ENCODE results near the gene TMEM82.

TMEM82 gene

GRCh38 chr1:15718199-15718601 lies 24.1 kb upstream of the TMEM82 start:
- ChIA-PET POLR2A (no interaction called here), CTCF (no interaction called here)
- no peak for TF ChIP-seq HDGF (IDR thresholded peaks at IDR 0.05; ENCODE audit: borderline replicate concordance)
- TF ChIP-seq PKNOX1 (IDR thresholded peaks at IDR 0.05) = no peak
- DNase-seq (ENCODE audit: extremely low spot score) = no peak

GRCh38 chr1:15719381-15720120 lies 22.7 kb upstream of the TMEM82 start:
- TF ChIP-seq TARDBP (IDR thresholded peaks at IDR 0.05) = no peak
- CTCF ChIA-PET = interaction anchor here (1.1 kb wide), 1 partner anchor 22 kb away, joined by 3 read pairs; no protein-coding TSS in a partner anchor
- DNase-seq (ENCODE audit: extremely low spot score) = no peak
- POLR2A ChIA-PET = no interaction called here

GRCh38 chr1:15720861-15721260 lies 21.4 kb upstream of the TMEM82 start:
- ChIA-PET CTCF (interaction anchor here (1.1 kb wide), 2 partner anchors 16 to 20 kb away, joined by 3 to 4 read pairs; no protein-coding TSS in a partner anchor), POLR2A (no interaction called here)
- DNase-seq (ENCODE audit: extremely low spot score) = no peak
- TF ChIP-seq CTBP1 (IDR thresholded peaks at IDR 0.05; ENCODE audit: borderline replicate concordance) (no peak), FOXA1 (IDR thresholded peaks at IDR 0.05) (no peak), TARDBP (IDR thresholded peaks at IDR 0.05) (no peak), FOXK2 (IDR thresholded peaks at IDR 0.05) (no peak), LEF1 (IDR thresholded peaks at IDR 0.05; ENCODE audit: borderline replicate concordance) (no peak)

- TF ChIP-seq SUZ12 (IDR thresholded peaks at IDR 0.05) (no peak), BHLHE40 (IDR thresholded peaks at IDR 0.05; ENCODE audit: borderline replicate concordance) (no peak), TARDBP (IDR thresholded peaks at IDR 0.05) (no peak), NFRKB (IDR thresholded peaks at IDR 0.05) (no peak), ZNF384 (IDR thresholded peaks at IDR 0.05) (no peak), PKNOX1 (IDR thresholded peaks at IDR 0.05) (no peak), FOXM1 (IDR thresholded peaks at IDR 0.05; ENCODE audit: borderline replicate concordance) (no peak), CTBP1 (IDR thresholded peaks at IDR 0.05; ENCODE audit: borderline replicate concordance) (no peak), L3MBTL2 (conservative IDR thresholded peaks at IDR 0.05) (no peak), HDGF (IDR thresholded peaks at IDR 0.05; ENCODE audit: borderline replicate concordance) (no peak), ARNT (IDR thresholded peaks at IDR 0.05) (no peak), LEF1 (IDR thresholded peaks at IDR 0.05; ENCODE audit: borderline replicate concordance) (no peak), FOXA1 (IDR thresholded peaks at IDR 0.05) (no peak), FOXK2 (IDR thresholded peaks at IDR 0.05) (no peak), SP1 (IDR thresholded peaks at IDR 0.05) (no peak), ELF4 (IDR thresholded peaks at IDR 0.05) (no peak)
- POLR2A ChIA-PET = no interaction called here
- DNase-seq (ENCODE audit: extremely low spot score) = no peak
- CTCF ChIA-PET = interaction anchor here (1.7 kb wide), 1 partner anchor 19 kb away, joined by 5 read pairs; no protein-coding TSS in a partner anchor
Measured at GRCh38 chr1:15722411-15722810, 19.9 kb upstream of the TMEM82 start.

- ChIA-PET POLR2A (no interaction called here), CTCF (interaction anchor here (1.7 kb wide), 1 partner anchor 18 kb away, joined by 5 read pairs; no protein-coding TSS in a partner anchor)
- no peak for DNase-seq (ENCODE audit: extremely low spot score)
- no peak for TF ChIP-seq HDGF (IDR thresholded peaks at IDR 0.05; ENCODE audit: borderline replicate concordance)
- TF ChIP-seq NFRKB (IDR thresholded peaks at IDR 0.05) = no peak
- no peak for TF ChIP-seq SP1 (IDR thresholded peaks at IDR 0.05)
- TF ChIP-seq BHLHE40 (IDR thresholded peaks at IDR 0.05; ENCODE audit: borderline replicate concordance) = no peak
- no peak for TF ChIP-seq ELF4 (IDR thresholded peaks at IDR 0.05)
- TF ChIP-seq ZNF384 (IDR thresholded peaks at IDR 0.05) = no peak
- TF ChIP-seq SUZ12 (IDR thresholded peaks at IDR 0.05) = no peak
- TF ChIP-seq FOXA1 (IDR thresholded peaks at IDR 0.05) = no peak
Measured at GRCh38 chr1:15722836-15723532, 19.3 kb upstream of the TMEM82 start.

GRCh38 chr1:15723631-15724246 lies 18.6 kb upstream of the TMEM82 start:
- CTCF ChIA-PET = interaction anchor here (1.7 kb wide), 1 partner anchor 18 kb away, joined by 5 read pairs; no protein-coding TSS in a partner anchor
- TF ChIP-seq FOXK2 (IDR thresholded peaks at IDR 0.05) (no peak), TARDBP (IDR thresholded peaks at IDR 0.05) (no peak), NFRKB (IDR thresholded peaks at IDR 0.05) (no peak), BHLHE40 (IDR thresholded peaks at IDR 0.05; ENCODE audit: borderline replicate concordance) (no peak), SUZ12 (IDR thresholded peaks at IDR 0.05) (no peak), HDGF (IDR thresholded peaks at IDR 0.05; ENCODE audit: borderline replicate concordance) (no peak), FOXM1 (IDR thresholded peaks at IDR 0.05; ENCODE audit: borderline replicate concordance) (no peak), L3MBTL2 (conservative IDR thresholded peaks at IDR 0.05) (no peak), LEF1 (IDR thresholded peaks at IDR 0.05; ENCODE audit: borderline replicate concordance) (no peak)

More at GRCh38 chr1:15723631-15724246, 18.6 kb upstream of the TMEM82 start:
- POLR2A ChIA-PET = no interaction called here
- no peak for DNase-seq (ENCODE audit: extremely low spot score)

All from HEK293T (cell line).